GM10248 (cell line): ENCODE measurements around the gene UFSP2.

Experiments used
- CTCF ChIA-PET: fragments of 300-600 bp; sonication (Branson Sonifier 250); formaldehyde crosslinking; extraction: SDS; loops from one replicate; lab custom pipeline; 2021; ENCODE audit warnings: antibody characterized with exemption; lab: Yijun Ruan, JAX
- POLR2A ChIA-PET: fragments of 350-650 bp; sonication (Branson Sonifier 250); formaldehyde crosslinking; extraction: SDS; loops from one replicate; lab custom pipeline; 2020; ENCODE audit warnings: antibody characterized with exemption; lab: Yijun Ruan, JAX
- DNase-seq: peaks from one replicate; pipeline ENCODE4 v3.0.0; 2012; ENCODE audit errors: extremely low spot score
- TF ChIP-seq, protein P1 (sequence below): IDR thresholded peaks from 2 replicates; pipeline ENCODE4 v1.5.1; 2012; ENCODE audit warnings: mild to moderate bottlenecking, low read depth; ENCODE audit errors: extremely low read depth, missing control alignments, control extremely low read depth

The UFSP2 gene

DNA sequence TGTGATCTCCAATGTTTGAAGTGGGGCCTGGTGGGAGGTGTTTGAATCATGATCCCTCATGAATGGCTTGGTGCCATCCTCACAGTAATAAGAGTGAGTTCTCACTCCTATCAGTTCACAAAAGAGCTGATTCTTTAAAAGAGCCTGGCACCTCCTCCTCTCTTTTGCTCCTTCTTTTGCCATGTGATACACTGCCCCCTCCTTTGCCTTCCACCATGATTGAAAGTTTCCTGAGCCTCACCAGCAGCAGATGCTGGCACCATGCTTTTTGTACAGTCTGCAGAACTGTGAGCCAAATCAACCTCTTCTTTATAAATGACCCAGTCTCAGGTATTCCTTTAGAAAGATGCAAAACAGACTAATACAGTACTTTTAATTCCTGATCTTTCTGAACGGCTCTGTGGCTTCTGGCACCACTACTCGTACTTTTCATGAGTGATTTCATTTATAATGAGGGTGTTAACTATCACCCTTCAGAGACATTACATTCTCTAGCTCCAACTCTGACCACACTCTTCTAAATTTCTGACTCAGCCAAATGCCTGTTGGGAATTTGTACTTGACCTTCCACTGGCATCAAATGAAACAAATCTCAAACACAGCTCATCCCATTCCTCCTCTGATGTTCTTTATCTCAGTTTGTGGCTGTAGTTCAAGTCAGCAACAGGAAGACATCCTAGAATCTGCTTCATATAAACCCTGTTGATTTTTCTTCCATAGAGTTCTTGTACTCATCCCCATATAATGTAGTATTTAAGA lies 4.2 kb downstream of the UFSP2 start:
- CTCF ChIA-PET = interaction anchor here (2.1 kb wide), 1 partner anchor 18 kb away, joined by 8 read pairs; no protein-coding TSS in a partner anchor

DNA sequence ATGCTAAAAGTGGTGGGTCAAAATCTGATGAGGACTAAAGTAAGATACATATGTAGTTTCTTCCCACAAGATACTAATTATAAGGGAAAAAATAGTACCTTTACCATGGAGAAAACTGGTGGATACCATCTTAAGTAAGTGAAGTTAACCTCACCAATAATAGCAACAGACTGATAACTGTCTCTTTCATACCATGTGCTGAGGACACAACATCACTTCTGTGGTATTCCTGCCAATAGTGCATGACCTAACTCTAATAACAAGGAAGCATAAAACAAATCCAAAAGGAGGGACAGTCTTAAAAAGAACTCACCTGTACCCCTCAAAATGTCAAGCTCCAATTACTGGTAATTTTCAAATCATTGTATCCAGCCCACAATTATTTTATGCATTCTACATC lies 8.8 kb downstream of the UFSP2 start:
- TF ChIP-seq, protein P1, sequence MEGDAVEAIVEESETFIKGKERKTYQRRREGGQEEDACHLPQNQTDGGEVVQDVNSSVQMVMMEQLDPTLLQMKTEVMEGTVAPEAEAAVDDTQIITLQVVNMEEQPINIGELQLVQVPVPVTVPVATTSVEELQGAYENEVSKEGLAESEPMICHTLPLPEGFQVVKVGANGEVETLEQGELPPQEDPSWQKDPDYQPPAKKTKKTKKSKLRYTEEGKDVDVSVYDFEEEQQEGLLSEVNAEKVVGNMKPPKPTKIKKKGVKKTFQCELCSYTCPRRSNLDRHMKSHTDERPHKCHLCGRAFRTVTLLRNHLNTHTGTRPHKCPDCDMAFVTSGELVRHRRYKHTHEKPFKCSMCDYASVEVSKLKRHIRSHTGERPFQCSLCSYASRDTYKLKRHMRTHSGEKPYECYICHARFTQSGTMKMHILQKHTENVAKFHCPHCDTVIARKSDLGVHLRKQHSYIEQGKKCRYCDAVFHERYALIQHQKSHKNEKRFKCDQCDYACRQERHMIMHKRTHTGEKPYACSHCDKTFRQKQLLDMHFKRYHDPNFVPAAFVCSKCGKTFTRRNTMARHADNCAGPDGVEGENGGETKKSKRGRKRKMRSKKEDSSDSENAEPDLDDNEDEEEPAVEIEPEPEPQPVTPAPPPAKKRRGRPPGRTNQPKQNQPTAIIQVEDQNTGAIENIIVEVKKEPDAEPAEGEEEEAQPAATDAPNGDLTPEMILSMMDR = no peak
- ChIA-PET POLR2A (no interaction called here), CTCF (interaction anchor here (0.6 to 1.4 kb wide), 2 partner anchors 9 to 233 kb away, joined by 3 read pairs; no protein-coding TSS in a partner anchor)
- DNase-seq = no peak

More for the DNA sequence above, 4.2 kb downstream of the UFSP2 start:
- POLR2A ChIA-PET = no interaction called here
- TF ChIP-seq, protein P1 = no peak
- DNase-seq = no peak

DNA sequence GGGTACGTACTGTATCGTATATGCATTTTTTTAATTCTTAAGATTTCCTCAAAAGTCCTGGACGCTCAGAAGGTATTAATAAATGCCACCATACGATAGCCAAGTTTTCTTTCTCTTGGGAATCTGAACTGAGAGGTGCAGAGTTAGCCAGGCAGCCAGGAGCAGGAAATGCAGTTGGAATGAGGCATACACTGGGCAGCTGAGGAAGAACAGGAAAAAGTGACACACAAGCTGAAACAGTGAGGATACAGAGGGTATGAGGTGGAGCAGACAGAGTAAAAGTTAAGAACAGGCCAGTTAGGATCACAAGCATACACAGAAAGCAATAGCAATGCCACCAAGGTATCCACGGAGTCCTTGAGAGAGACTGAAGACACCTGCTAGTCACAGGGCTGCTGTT lies 13.4 kb downstream of the UFSP2 start:
- ChIA-PET CTCF (interaction anchor here (1.3 to 1.9 kb wide), 2 partner anchors 8 to 14 kb away, joined by 5 to 10 read pairs; partner anchors contain the start of gene UFSP2), POLR2A (interaction anchor here (0.6 kb wide), 1 partner anchor 8 kb away, joined by 3 read pairs; no protein-coding TSS in a partner anchor)
- no peak for DNase-seq
- TF ChIP-seq, protein P1 = no peak

DNA sequence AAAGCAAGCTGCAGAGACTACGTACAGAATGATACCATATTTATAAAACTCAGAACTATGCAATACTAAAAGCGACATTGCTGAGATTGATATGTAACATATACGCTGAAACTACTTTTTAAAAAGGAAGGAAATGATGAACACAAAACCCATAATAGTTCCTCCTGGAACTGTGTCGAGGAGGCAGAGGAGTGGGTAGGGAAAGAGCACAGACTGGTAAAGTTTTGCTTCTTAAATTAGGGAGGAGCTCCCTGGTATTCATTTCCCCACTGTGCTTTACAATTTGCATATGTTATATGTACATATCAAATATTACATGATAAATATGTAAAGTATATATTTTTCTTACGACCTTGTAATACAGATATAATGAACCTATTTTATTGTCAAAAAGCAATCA lies 13.9 kb downstream of the UFSP2 start:
- ChIA-PET CTCF (interaction anchor here (1.9 kb wide), 1 partner anchor 14 kb away, joined by 10 read pairs; the partner anchor contains the start of gene UFSP2), POLR2A (interaction anchor here (0.6 kb wide), 1 partner anchor 8 kb away, joined by 3 read pairs; no protein-coding TSS in a partner anchor)
- TF ChIP-seq, protein P1 = no peak
- DNase-seq = no peak

DNA sequence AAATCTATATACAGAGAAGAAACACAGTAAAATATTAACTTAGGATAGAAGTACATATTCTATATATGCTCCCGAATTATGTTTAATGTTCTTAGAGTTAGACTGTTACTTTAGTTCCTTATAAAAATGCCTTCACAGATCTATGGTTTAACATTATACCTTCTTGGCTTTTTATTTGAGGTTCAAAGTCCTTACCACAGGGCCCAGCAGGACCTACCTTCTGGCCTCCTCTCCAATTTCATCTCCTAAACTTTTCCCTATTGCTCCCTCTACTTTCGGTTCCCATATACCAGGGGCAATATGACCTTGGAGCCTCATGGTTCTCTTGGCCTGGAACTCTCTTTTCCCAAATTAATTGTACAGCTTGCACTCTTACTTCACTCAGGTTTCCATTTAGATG lies 17.3 kb downstream of the UFSP2 start:
- POLR2A ChIA-PET = no interaction called here
- CTCF ChIA-PET = no interaction called here
- no peak for DNase-seq

More for the DNA sequence above, 17.3 kb downstream of the UFSP2 start:
- TF ChIP-seq, protein P1 = no peak
